ENCODE results near the gene HEATR5A.
"Not testable (repeated sequence)": the region's sequence is repeated elsewhere in the genome, so short reads cannot be mapped to it uniquely, and the experiment has no call there.

HEATR5A gene

DNA sequence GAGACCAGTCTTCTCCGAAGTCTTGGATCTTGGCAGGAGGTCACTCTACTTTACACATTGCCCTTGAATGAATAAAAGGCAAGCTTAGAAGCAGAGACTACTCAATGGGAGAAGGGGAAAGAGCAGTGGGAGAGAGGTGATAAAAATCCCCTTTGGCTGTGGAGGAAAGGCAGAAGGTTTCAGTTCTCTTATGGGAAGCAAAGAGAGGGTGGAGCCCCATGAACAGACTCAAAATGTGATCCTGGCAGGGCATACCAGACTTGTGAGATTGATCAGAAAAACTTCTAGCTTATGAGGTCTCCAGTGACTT is 163.2 kb downstream of the HEATR5A start:
- no peaks in the 10 kb centered on the region for H3K36me3 ChIP-seq (ENCODE audit: insufficient read depth)
- H2AFZ ChIP-seq (ENCODE audit: low read depth), result no peak overlapping the region
- TF ChIP-seq, protein P1, sequence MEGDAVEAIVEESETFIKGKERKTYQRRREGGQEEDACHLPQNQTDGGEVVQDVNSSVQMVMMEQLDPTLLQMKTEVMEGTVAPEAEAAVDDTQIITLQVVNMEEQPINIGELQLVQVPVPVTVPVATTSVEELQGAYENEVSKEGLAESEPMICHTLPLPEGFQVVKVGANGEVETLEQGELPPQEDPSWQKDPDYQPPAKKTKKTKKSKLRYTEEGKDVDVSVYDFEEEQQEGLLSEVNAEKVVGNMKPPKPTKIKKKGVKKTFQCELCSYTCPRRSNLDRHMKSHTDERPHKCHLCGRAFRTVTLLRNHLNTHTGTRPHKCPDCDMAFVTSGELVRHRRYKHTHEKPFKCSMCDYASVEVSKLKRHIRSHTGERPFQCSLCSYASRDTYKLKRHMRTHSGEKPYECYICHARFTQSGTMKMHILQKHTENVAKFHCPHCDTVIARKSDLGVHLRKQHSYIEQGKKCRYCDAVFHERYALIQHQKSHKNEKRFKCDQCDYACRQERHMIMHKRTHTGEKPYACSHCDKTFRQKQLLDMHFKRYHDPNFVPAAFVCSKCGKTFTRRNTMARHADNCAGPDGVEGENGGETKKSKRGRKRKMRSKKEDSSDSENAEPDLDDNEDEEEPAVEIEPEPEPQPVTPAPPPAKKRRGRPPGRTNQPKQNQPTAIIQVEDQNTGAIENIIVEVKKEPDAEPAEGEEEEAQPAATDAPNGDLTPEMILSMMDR (conservative IDR thresholded peaks at IDR 0.05; ENCODE audit: low read depth, low read length), result no peak
- no peaks in the 10 kb centered on the region for H3K4me1 ChIP-seq (ENCODE audit: low read depth, poor library complexity, severe bottlenecking)
- H3K79me2 ChIP-seq (ENCODE audit: insufficient read depth, low read depth), result no peaks in the 10 kb centered on the region
- no peak overlapping the region for H3K9ac ChIP-seq
- no peak overlapping the region for H3K4me2 ChIP-seq
- H3K4me3 ChIP-seq (IDR thresholded peaks at IDR 0.05; ENCODE audit: insufficient read depth, low read depth, low read length), result no peak overlapping the region
- H3K27me3 ChIP-seq (ENCODE audit: insufficient read depth, low read depth), result no peaks in the 10 kb centered on the region
- no peak overlapping the region for H3K27ac ChIP-seq
- H4K20me1 ChIP-seq (ENCODE audit: insufficient read depth), result no peaks in the 10 kb centered on the region

GRCh38 chr14:31256534-31257243 is 163.7 kb downstream of the HEATR5A start:
- H3K4me3 ChIP-seq (IDR thresholded peaks at IDR 0.05; ENCODE audit: insufficient read depth, low read depth, low read length), result no peak overlapping the region
- H4K20me1 ChIP-seq (ENCODE audit: insufficient read depth), result no peaks in the 10 kb centered on the region
- no peaks in the 10 kb centered on the region for H3K36me3 ChIP-seq (ENCODE audit: insufficient read depth)
- no peaks in the 10 kb centered on the region for H3K27me3 ChIP-seq (ENCODE audit: insufficient read depth, low read depth)
- H3K4me1 ChIP-seq (ENCODE audit: low read depth, poor library complexity, severe bottlenecking), result no peaks in the 10 kb centered on the region
- H3K79me2 ChIP-seq (ENCODE audit: insufficient read depth, low read depth), result no peaks in the 10 kb centered on the region
- H3K27ac ChIP-seq, result no peak overlapping the region
- H3K4me2 ChIP-seq, result no peak overlapping the region
- H3K9ac ChIP-seq, result no peak overlapping the region
- no peak overlapping the region for H2AFZ ChIP-seq (ENCODE audit: low read depth)
- TF ChIP-seq, protein P1 (conservative IDR thresholded peaks at IDR 0.05; ENCODE audit: low read depth, low read length), result no peak

DNA sequence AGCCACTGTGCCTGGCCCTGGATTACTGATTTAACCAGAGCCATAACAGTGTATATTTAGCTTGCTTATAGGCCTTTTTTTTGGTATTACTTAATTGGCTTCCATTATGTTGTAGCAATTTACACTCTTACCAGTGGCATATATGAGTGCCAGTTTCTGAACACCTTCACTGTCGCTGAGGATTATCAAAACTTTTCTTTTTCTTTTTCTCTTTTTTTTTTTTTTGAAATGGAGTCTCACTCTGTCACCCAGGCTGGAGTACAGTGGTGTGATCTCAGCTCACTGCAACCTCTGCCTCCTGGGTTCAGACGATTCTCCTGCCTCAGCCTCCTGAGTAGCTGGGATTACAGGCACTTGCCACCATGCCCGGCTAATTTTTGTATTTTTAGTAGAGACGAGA is 164.4 kb downstream of the HEATR5A start:
- H3K27ac ChIP-seq; H3K79me2 ChIP-seq (ENCODE audit: insufficient read depth, low read depth); H2AFZ ChIP-seq (ENCODE audit: low read depth); H3K4me2 ChIP-seq; H3K4me1 ChIP-seq (ENCODE audit: low read depth, poor library complexity, severe bottlenecking); H3K4me3 ChIP-seq (IDR thresholded peaks at IDR 0.05; ENCODE audit: insufficient read depth, low read depth, low read length); H4K20me1 ChIP-seq (ENCODE audit: insufficient read depth); H3K9ac ChIP-seq; H3K27me3 ChIP-seq (ENCODE audit: insufficient read depth, low read depth); H3K36me3 ChIP-seq (ENCODE audit: insufficient read depth): not testable (repeated sequence)

- H3K4me3 ChIP-seq (IDR thresholded peaks at IDR 0.05; ENCODE audit: insufficient read depth, low read depth, low read length), result no peak overlapping the region
- no peak overlapping the region for H2AFZ ChIP-seq (ENCODE audit: low read depth)
- no peaks in the 10 kb centered on the region for H3K79me2 ChIP-seq (ENCODE audit: insufficient read depth, low read depth)
- TF ChIP-seq, protein P1 (conservative IDR thresholded peaks at IDR 0.05; ENCODE audit: low read depth, low read length), result no peak
- H3K9ac ChIP-seq, result no peak overlapping the region
- H4K20me1 ChIP-seq (ENCODE audit: insufficient read depth), result no peaks in the 10 kb centered on the region
- no peak overlapping the region for H3K27ac ChIP-seq
- H3K4me1 ChIP-seq (ENCODE audit: low read depth, poor library complexity, severe bottlenecking), result no peaks in the 10 kb centered on the region
- no peak overlapping the region for H3K4me2 ChIP-seq
- H3K36me3 ChIP-seq (ENCODE audit: insufficient read depth), result no peaks in the 10 kb centered on the region
- no peaks in the 10 kb centered on the region for H3K27me3 ChIP-seq (ENCODE audit: insufficient read depth, low read depth)
These were observed 165.1 kb downstream of the HEATR5A start for GRCh38 chr14:31255286-31255685.

- Histone ChIP-seq H3K4me2 (no peak overlapping the region), H2AFZ (ENCODE audit: low read depth) (no peak overlapping the region), H3K9ac (no peak overlapping the region), H3K36me3 (ENCODE audit: insufficient read depth) (no peaks in the 10 kb centered on the region), H3K79me2 (ENCODE audit: insufficient read depth, low read depth) (no peaks in the 10 kb centered on the region), H3K4me3 (IDR thresholded peaks at IDR 0.05; ENCODE audit: insufficient read depth, low read depth, low read length) (no peak overlapping the region), H3K27me3 (ENCODE audit: insufficient read depth, low read depth) (no peaks in the 10 kb centered on the region), H3K27ac (no peak overlapping the region), H4K20me1 (ENCODE audit: insufficient read depth) (no peaks in the 10 kb centered on the region), H3K4me1 (ENCODE audit: low read depth, poor library complexity, severe bottlenecking) (no peaks in the 10 kb centered on the region)
- TF ChIP-seq, protein P1 (conservative IDR thresholded peaks at IDR 0.05; ENCODE audit: low read depth, low read length), result no peak
These were observed 166.4 kb downstream of the HEATR5A start for GRCh38 chr14:31253746-31254471.

Data from KMS-11 (cell line).